SK-N-SH treated with all-trans-retinoic acid at 6 μM for 48 hours (cell line): Measurements from ENCODE around the gene AKR1A1.
"Not testable (repeated sequence)": the region's sequence is repeated elsewhere in the genome, so short reads cannot be mapped to it uniquely, and the experiment has no call there.

ENCODE experiments used
- ATAC-seq: fragments of 200-7000 bp; cut with Tn5 transposase; 3 replicates; pipeline ENCODE4 v1.9.1; 2020; ENCODE audit warnings: mild to moderate bottlenecking, moderate library complexity
- ARNTL ChIP-seq: fragments of 450-650 bp; formaldehyde crosslinking; IDR thresholded peaks from 2 replicates; pipeline ENCODE4 v1.5.0; 2020; ENCODE audit warnings: low read depth, mild to moderate bottlenecking, moderate library complexity, borderline replicate concordance
- BACH2 ChIP-seq: fragments of 250-450 bp; sonication (Bioruptor Pico); IDR thresholded peaks from 2 replicates; pipeline ENCODE4 v1.9.0; 2021; ENCODE audit warnings: mild to moderate bottlenecking, borderline replicate concordance
- CREB5 ChIP-seq: fragments of 250-450 bp; sonication (Bioruptor Pico); IDR thresholded peaks from 2 replicates; pipeline ENCODE4 v1.5.1; 2020; ENCODE audit warnings: low read depth, mild to moderate bottlenecking, moderate library complexity
- CSDC2 ChIP-seq: fragments of 250-450 bp; sonication (Bioruptor Pico); IDR thresholded peaks from 2 replicates; pipeline ENCODE4 v1.5.0; 2020; ENCODE audit warnings: mild to moderate bottlenecking, moderate library complexity
- CSRNP3 ChIP-seq: fragments of 250-450 bp; sonication (Bioruptor Pico); IDR thresholded peaks from 2 replicates; pipeline ENCODE4 v1.5.1; 2021; ENCODE audit warnings: mild to moderate bottlenecking, moderate library complexity
- ESRRG ChIP-seq: fragments of 250-450 bp; sonication (Bioruptor Pico); IDR thresholded peaks from 2 replicates; pipeline ENCODE4 v1.6.1; 2021; ENCODE audit warnings: mild to moderate bottlenecking
- GLIS3 ChIP-seq: fragments of 250-450 bp; sonication (Bioruptor Pico); IDR thresholded peaks from 2 replicates; pipeline ENCODE4 v1.5.0; 2020; ENCODE audit warnings: mild to moderate bottlenecking, moderate library complexity
- ISL1 ChIP-seq: fragments of 250-450 bp; sonication (Bioruptor Pico); IDR thresholded peaks from 2 replicates; pipeline ENCODE4 v2.1.2; 2022; ENCODE audit warnings: mild to moderate bottlenecking, moderate library complexity
- PATZ1 ChIP-seq: fragments of 250-450 bp; sonication (Bioruptor Pico); IDR thresholded peaks from 2 replicates; pipeline ENCODE4 v1.8.0; 2020; ENCODE audit warnings: mild to moderate bottlenecking, moderate library complexity, borderline replicate concordance
- POU6F1 ChIP-seq: fragments of 250-450 bp; sonication (Bioruptor Pico); IDR thresholded peaks from 2 replicates; pipeline ENCODE4 v1.8.0; 2021; ENCODE audit warnings: low read depth, mild to moderate bottlenecking, moderate library complexity, borderline replicate concordance
- PPARA ChIP-seq: fragments of 250-450 bp; sonication (Bioruptor Pico); IDR thresholded peaks from 2 replicates; pipeline ENCODE4 v1.5.0; 2020; ENCODE audit warnings: mild to moderate bottlenecking, borderline replicate concordance
- RARB ChIP-seq: fragments of 250-450 bp; sonication (Bioruptor Pico); IDR thresholded peaks from 2 replicates; pipeline ENCODE4 v1.8.0; 2021; ENCODE audit warnings: mild to moderate bottlenecking, moderate library complexity
- SNAI2 ChIP-seq: fragments of 250-450 bp; sonication (Bioruptor Pico); IDR thresholded peaks from 2 replicates; pipeline ENCODE4 v1.5.0; 2020; ENCODE audit warnings: mild to moderate bottlenecking, moderate library complexity
- TCF4 ChIP-seq: fragments of 250-450 bp; sonication (Bioruptor Pico); IDR thresholded peaks from 2 replicates; pipeline ENCODE4 v1.8.0; 2021; ENCODE audit warnings: mild to moderate bottlenecking, moderate library complexity, borderline replicate concordance
- ZFP3 ChIP-seq: fragments of 250-450 bp; sonication (Bioruptor Pico); IDR thresholded peaks from 2 replicates; pipeline ENCODE4 v1.5.0; 2020; ENCODE audit warnings: mild to moderate bottlenecking, moderate library complexity
- ZFP30 ChIP-seq: fragments of 450-650 bp; formaldehyde crosslinking; IDR thresholded peaks from 2 replicates; pipeline ENCODE4 v1.5.0; 2022; ENCODE audit warnings: mild to moderate bottlenecking, moderate library complexity
- ZNF565 ChIP-seq: fragments of 450-650 bp; formaldehyde crosslinking; conservative IDR thresholded peaks from 2 replicates; pipeline ENCODE4 v1.5.0; 2020; ENCODE audit warnings: low read depth, mild to moderate bottlenecking, moderate library complexity
- ZNF70 ChIP-seq: fragments of 450-650 bp; formaldehyde crosslinking; IDR thresholded peaks from 2 replicates; pipeline ENCODE4 v1.5.0; 2020; ENCODE audit warnings: mild to moderate bottlenecking, moderate library complexity

AKR1A1 gene

GRCh38 chr1:45513532-45514260 lies 36.9 kb upstream of the AKR1A1 start:
- ATAC-seq: not testable (repeated sequence)

GRCh38 chr1:45516036-45516435 lies 34.6 kb upstream of the AKR1A1 start:
- no peak for TF ChIP-seq CSRNP3 (CRISPR knock-in tag)
- TF ChIP-seq, all 23 proteins: peak for 0
- ATAC-seq: no peak

- TF ChIP-seq ZFP30 (no peak), SNAI2 (CRISPR knock-in tag) (no peak), ARNTL (no peak), BACH2 (CRISPR knock-in tag) (no peak), CREB5 (CRISPR knock-in tag) (no peak), ZNF70 (CRISPR knock-in tag) (no peak), PPARA (CRISPR knock-in tag) (no peak), CSDC2 (CRISPR knock-in tag) (no peak), TCF4 (CRISPR knock-in tag) (no peak), RARB (CRISPR knock-in tag) (no peak), ZNF565 (CRISPR knock-in tag) (no peak), CSRNP3 (CRISPR knock-in tag) (no peak), ESRRG (CRISPR knock-in tag) (no peak)
- TF ChIP-seq, all 23 proteins: peak for 0
- no peak for ATAC-seq
Measured at GRCh38 chr1:45516465-45516864, 34.2 kb upstream of the AKR1A1 start.

GRCh38 chr1:45518366-45518765 lies 32.3 kb upstream of the AKR1A1 start:
- not testable (repeated sequence) for ATAC-seq

- TF ChIP-seq CSDC2 (CRISPR knock-in tag) (no peak), POU6F1 (CRISPR knock-in tag) (no peak), ZNF70 (CRISPR knock-in tag) (no peak), ISL1 (no peak), ZFP3 (CRISPR knock-in tag) (no peak), SNAI2 (CRISPR knock-in tag) (no peak), CSRNP3 (CRISPR knock-in tag) (no peak), RARB (CRISPR knock-in tag) (no peak), ZFP30 (no peak), ARNTL (no peak), GLIS3 (CRISPR knock-in tag) (no peak), PATZ1 (CRISPR knock-in tag) (no peak), CREB5 (CRISPR knock-in tag) (no peak), BACH2 (CRISPR knock-in tag) (no peak), PPARA (CRISPR knock-in tag) (no peak)
- ATAC-seq: no peak
Measured at GRCh38 chr1:45518910-45519309, 31.7 kb upstream of the AKR1A1 start.

- not testable (repeated sequence) for ATAC-seq
Measured at GRCh38 chr1:45519774-45520173, 30.9 kb upstream of the AKR1A1 start.
